H1 (cell line): Measurements from ENCODE around the gene MACROD2.

ENCODE experiments used
- EZH2 ChIP-seq: fragments of 200-600 bp; sonication (generic); IDR thresholded peaks from 2 replicates; pipeline ENCODE4 v1.7.1; 2012; ENCODE audit warnings: low read depth, mild to moderate bottlenecking, moderate library complexity, low read length, inconsistent platforms; ENCODE audit not compliant: severe bottlenecking
- HDAC2 ChIP-seq, 2 experiments: fragments of 300-600 bp in 1 of 2; sonication (generic) in 1 of 2; IDR thresholded peaks; 2 replicates each; pipeline ENCODE4 v1.6.1; 2011 to 2012; ENCODE audit warnings: low read depth in 2 of 2, low read length in 2 of 2, mild to moderate bottlenecking in 2 of 2, moderate library complexity in 2 of 2, borderline replicate concordance in 1 of 2, inconsistent platforms in 1 of 2
- JUND ChIP-seq: IDR thresholded peaks from 2 replicates; pipeline ENCODE4 v1.6.1; 2011; ENCODE audit warnings: mild to moderate bottlenecking, improper control_type of control experiment, low read length
- KDM1A ChIP-seq: fragments of 200-600, 300-600 bp; sonication (generic); IDR thresholded peaks from 2 replicates; pipeline ENCODE4 v1.7.1; 2016; ENCODE audit warnings: mild to moderate bottlenecking, low read length, borderline replicate concordance
- SP1 ChIP-seq: IDR thresholded peaks from 2 replicates; pipeline ENCODE4 v1.6.1; 2011; ENCODE audit warnings: low read depth, low read length
- SP4 ChIP-seq: IDR thresholded peaks from 2 replicates; pipeline ENCODE4 v1.6.1; 2012; ENCODE audit warnings: low read length, inconsistent platforms
- TF ChIP-seq, protein P1 (sequence below), 3 experiments: IDR thresholded peaks; 1 replicate in 2 of 3; 2 replicates in 1 of 3; pipeline versions ENCODE4 v1.5.1 to v1.6.1; 2011; ENCODE audit warnings: low read length in 3 of 3, mild to moderate bottlenecking in 3 of 3, inconsistent platforms in 2 of 3, low read depth in 1 of 3, moderate library complexity in 1 of 3; ENCODE audit not compliant: insufficient read depth in 1 of 3; ENCODE audit errors: control extremely low read depth in 1 of 3
- TF ChIP-seq, protein P2 (sequence below): IDR thresholded peaks from 2 replicates; pipeline ENCODE4 v1.6.1; 2011; ENCODE audit warnings: low read depth, mild to moderate bottlenecking, low read length; ENCODE audit not compliant: insufficient read depth

- TF ChIP-seq JUND = no peak
- TF ChIP-seq KDM1A = no peak
- TF ChIP-seq EZH2 = no peak
- no peak for TF ChIP-seq SP1
- TF ChIP-seq, protein P1, sequence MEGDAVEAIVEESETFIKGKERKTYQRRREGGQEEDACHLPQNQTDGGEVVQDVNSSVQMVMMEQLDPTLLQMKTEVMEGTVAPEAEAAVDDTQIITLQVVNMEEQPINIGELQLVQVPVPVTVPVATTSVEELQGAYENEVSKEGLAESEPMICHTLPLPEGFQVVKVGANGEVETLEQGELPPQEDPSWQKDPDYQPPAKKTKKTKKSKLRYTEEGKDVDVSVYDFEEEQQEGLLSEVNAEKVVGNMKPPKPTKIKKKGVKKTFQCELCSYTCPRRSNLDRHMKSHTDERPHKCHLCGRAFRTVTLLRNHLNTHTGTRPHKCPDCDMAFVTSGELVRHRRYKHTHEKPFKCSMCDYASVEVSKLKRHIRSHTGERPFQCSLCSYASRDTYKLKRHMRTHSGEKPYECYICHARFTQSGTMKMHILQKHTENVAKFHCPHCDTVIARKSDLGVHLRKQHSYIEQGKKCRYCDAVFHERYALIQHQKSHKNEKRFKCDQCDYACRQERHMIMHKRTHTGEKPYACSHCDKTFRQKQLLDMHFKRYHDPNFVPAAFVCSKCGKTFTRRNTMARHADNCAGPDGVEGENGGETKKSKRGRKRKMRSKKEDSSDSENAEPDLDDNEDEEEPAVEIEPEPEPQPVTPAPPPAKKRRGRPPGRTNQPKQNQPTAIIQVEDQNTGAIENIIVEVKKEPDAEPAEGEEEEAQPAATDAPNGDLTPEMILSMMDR (IDR thresholded peaks at IDR 0.05; ENCODE audit: control extremely low read depth in 1 of 3, insufficient read depth in 1 of 3, low read depth in 1 of 3, low read length in 3 of 3) = no peak
- TF ChIP-seq, protein P2, sequence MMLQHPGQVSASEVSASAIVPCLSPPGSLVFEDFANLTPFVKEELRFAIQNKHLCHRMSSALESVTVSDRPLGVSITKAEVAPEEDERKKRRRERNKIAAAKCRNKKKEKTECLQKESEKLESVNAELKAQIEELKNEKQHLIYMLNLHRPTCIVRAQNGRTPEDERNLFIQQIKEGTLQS = no peak
- TF ChIP-seq SP4 = no peak
- no peak for TF ChIP-seq HDAC2 (IDR thresholded peaks at IDR 0.05; ENCODE audit: borderline replicate concordance in 1 of 2, low read depth in 2 of 2, low read length in 2 of 2)
Observed at GRCh38 chr20:14299831-14300230, 304.5 kb downstream of the MACROD2 start.
